GM12878 (cell line): ENCODE measurements around the gene TPMT. TPM values are rescaled to one million over a fixed set of nuclear protein-coding genes. Genes with fewer than 3 reads are reported as not detected.

Source experiments
- ATAC-seq: fragments of 200-7000 bp; cut with Tn5 transposase; 3 replicates; pipeline ENCODE4 v1.9.1; 2020; ENCODE audit warnings: mild to moderate bottlenecking, moderate library complexity
- BruUV-seq: library from RNA; stranded (reverse); fragments of 400-500 nt; replicated peaks from 2 replicates; lab custom pipeline; 2021; lab: Mats Ljungman, UMichigan
- CTCF ChIA-PET: fragments of 300-600 bp; sonication (Branson Sonifier 250); formaldehyde crosslinking; extraction: SDS; loops from one replicate; lab custom pipeline; 2021; ENCODE audit warnings: inconsistent platforms; lab: Yijun Ruan, JAX
- POLR2A ChIA-PET: fragments of 350-600 bp; formaldehyde crosslinking; extraction: SDS; loops from one replicate; lab custom pipeline; 2021; ENCODE audit warnings: inconsistent platforms; lab: Charles Lee
- RAD21 ChIA-PET: fragments of 300-600 bp; sonication (Branson Sonifier 250); formaldehyde crosslinking; loops from one replicate; lab custom pipeline; 2023; ENCODE audit warnings: antibody characterized with exemption; ENCODE audit not compliant: unreplicated experiment; lab: Charles Lee
- SMC1A ChIA-PET: fragments of 300-600 bp; sonication (Branson Sonifier 250); formaldehyde crosslinking; loops from one replicate; lab custom pipeline; 2023; ENCODE audit not compliant: unreplicated experiment, uncharacterized antibody; lab: Charles Lee
- DNase-seq: peaks from one replicate; pipeline ENCODE4 v3.0.0-alpha.2; 2011; ENCODE audit warnings: low read depth, low spot score
- FAIRE-seq: peaks from 3 replicates; lab custom pipeline; 2011; peaks lifted over from hg19 to GRCh38; lab: Jason Lieb, UNC
- H2AFZ ChIP-seq: 2 replicates; pipeline ENCODE4 v1.6.0; 2011; ENCODE audit warnings: low read depth, low read length, control low read depth; ENCODE audit not compliant: control insufficient read depth
- H3K27ac ChIP-seq: 2 replicates; pipeline ENCODE4 v1.5.1; 2011; ENCODE audit warnings: control low read depth; ENCODE audit not compliant: control insufficient read depth, insufficient read depth
- H3K27me3 ChIP-seq, 2 experiments: replicated peaks in 1 of 2; 2 replicates each; pipeline versions ENCODE4 v1.6.0 to v1.6.1; 2011; ENCODE audit warnings: low read length in 1 of 2; ENCODE audit not compliant: control insufficient read depth in 2 of 2, insufficient read depth in 2 of 2
- H3K36me3 ChIP-seq, 2 experiments: 2 replicates each; pipeline ENCODE4 v1.5.1; 2011; ENCODE audit warnings: low read length in 1 of 2; ENCODE audit not compliant: control insufficient read depth in 2 of 2, insufficient read depth in 2 of 2
- H3K4me1 ChIP-seq: 2 replicates; pipeline ENCODE4 v1.6.1; 2011; ENCODE audit warnings: mild to moderate bottlenecking, low read length, moderate library complexity, mixed read lengths; ENCODE audit not compliant: control insufficient read depth, insufficient read depth
- H3K4me2 ChIP-seq: 2 replicates; pipeline ENCODE4 v1.6.0; 2011; ENCODE audit warnings: control low read depth; ENCODE audit not compliant: control insufficient read depth, insufficient read depth
- H3K4me3 ChIP-seq: fragments of 200-600 bp; sonication (generic); 2 replicates; pipeline ENCODE4 v1.5.1; 2016
- H3K79me2 ChIP-seq: 2 replicates; pipeline ENCODE4 v1.6.0; 2011; ENCODE audit warnings: low read length; ENCODE audit not compliant: control insufficient read depth, insufficient read depth
- H3K9ac ChIP-seq: 2 replicates; pipeline ENCODE4 v1.8.0; 2011; ENCODE audit warnings: low read length, control low read depth, mixed read lengths; ENCODE audit not compliant: control insufficient read depth, insufficient read depth
- H3K9me3 ChIP-seq: replicated peaks from 3 replicates; pipeline ENCODE4 v1.5.1; 2011; ENCODE audit warnings: mild to moderate bottlenecking, low read length; ENCODE audit not compliant: control insufficient read depth, insufficient read depth
- H4K20me1 ChIP-seq: 2 replicates; pipeline ENCODE4 v1.6.0; 2011; ENCODE audit not compliant: control insufficient read depth, insufficient read depth
- ATF7 ChIP-seq: fragments of 450-650 bp; IDR thresholded peaks from 2 replicates; pipeline ENCODE4 v1.6.1; 2016; ENCODE audit warnings: low read depth, mild to moderate bottlenecking
- CBX3 ChIP-seq: fragments of 200-600 bp; sonication (generic); IDR thresholded peaks from 2 replicates; pipeline ENCODE4 v1.6.1; 2016; ENCODE audit warnings: low read depth, borderline replicate concordance
- EGR1 ChIP-seq, 2 experiments: IDR thresholded peaks; 1 replicate in 1 of 2; 2 replicates in 1 of 2; pipeline ENCODE4 v1.6.1; 2011 to 2012; ENCODE audit warnings: low read depth in 2 of 2, low read length in 2 of 2, borderline replicate concordance in 1 of 2, mild to moderate bottlenecking in 1 of 2, moderate library complexity in 1 of 2
- ESRRA ChIP-seq: IDR thresholded peaks from 2 replicates; pipeline ENCODE4 v1.6.1; 2012; ENCODE audit warnings: mild to moderate bottlenecking, low read length, improper control_type of control experiment
- FOXM1 ChIP-seq: IDR thresholded peaks from 2 replicates; pipeline ENCODE4 v1.6.1; 2012; ENCODE audit warnings: low read depth, mild to moderate bottlenecking, inconsistent platforms, low read length, moderate library complexity
- HDAC2 ChIP-seq: fragments of 200-600 bp; sonication (generic); IDR thresholded peaks from 2 replicates; pipeline ENCODE4 v1.6.1; 2017
- MEF2A ChIP-seq: IDR thresholded peaks from 2 replicates; pipeline ENCODE4 v1.6.1; 2011; ENCODE audit warnings: low read depth, mild to moderate bottlenecking, low read length, moderate library complexity; ENCODE audit not compliant: insufficient read depth
- MTA2 ChIP-seq: fragments of 450-650 bp; IDR thresholded peaks from 2 replicates; pipeline ENCODE4 v1.6.1; 2016; ENCODE audit warnings: low read depth, mild to moderate bottlenecking, moderate library complexity
- NRF1 ChIP-seq: conservative IDR thresholded peaks from 2 replicates; pipeline ENCODE4 v1.6.1; 2011; ENCODE audit warnings: mild to moderate bottlenecking, low read depth, low read length, improper control_type of control experiment
- PAX8 ChIP-seq: fragments of 450-650 bp; IDR thresholded peaks from 2 replicates; pipeline ENCODE4 v1.6.1; 2017; ENCODE audit warnings: mild to moderate bottlenecking, moderate library complexity
- RFX5 ChIP-seq: IDR thresholded peaks from 2 replicates; pipeline ENCODE4 v1.6.1; 2011; ENCODE audit warnings: low read depth, low read length, improper control_type of control experiment
- SREBF1 ChIP-seq: IDR thresholded peaks from 2 replicates; pipeline ENCODE4 v1.6.1; 2012; ENCODE audit warnings: mild to moderate bottlenecking, low read length
- TCF7 ChIP-seq: IDR thresholded peaks from 2 replicates; pipeline ENCODE4 v1.6.1; 2014; ENCODE audit warnings: antibody characterized with exemption, borderline replicate concordance
- WGBS: methylation state at CpG from one replicate; pipeline ENCODE4 v1.1.6; 2016; ENCODE audit warnings: low lambda C conversion rate; ENCODE audit not compliant: insufficient replicate concordance, insufficient coverage; ENCODE audit errors: missing lambda C conversion rate; 5-methylcytosine and 5-hydroxymethylcytosine counted together
- in situ Hi-C: fragments of 300-500 bp; cut with MboI; formaldehyde crosslinking; loops from 9 replicates; pipeline ENCODE4 v1.14.3; 2018; ENCODE audit warnings: mixed read lengths
- intact Hi-C: fragments of 100-400 bp; cut with micrococcal nuclease; formaldehyde crosslinking; loops from one replicate; pipeline ENCODE4 v1.14.2; 2022; ENCODE audit not compliant: unreplicated experiment
- polyA plus RNA-seq, 11 experiments: library from polyadenylated mRNA; depleted of rRNA in 4 of 11; unstranded in 6 of 11; stranded (reverse) in 5 of 11; fragments of >200 nt; fragmentation: Nextera tagmentation in 4 of 11; fragmentation: Illumina TruSeq in 1 of 11; extraction: Ambion mirVana in 4 of 11; extraction: Trizol in 1 of 11; gene quantifications; 1 replicate in 1 of 11; 2 replicates in 10 of 11; pipeline versions ENCODE4 v1.2.1 to v1.2.3, GENCODE V29; 2011 to 2016; ENCODE audit warnings: inconsistent platforms in 2 of 11, missing spikeins in 2 of 11, low read depth in 1 of 11
- total RNA-seq, 4 experiments: library from RNA; depleted of rRNA in 3 of 4; stranded (reverse); fragments of >200 nt in 3 of 4; fragmentation: Illumina TruSeq in 1 of 4; extraction: Trizol in 1 of 4; gene quantifications; 2 replicates each; pipeline versions ENCODE4 v1.2.1 to v1.2.3, GENCODE V29; 2013 to 2021
- TF ChIP-seq, protein P1 (sequence below): IDR thresholded peaks from 2 replicates; pipeline ENCODE4 v1.6.1; 2011; ENCODE audit warnings: low read depth, low read length, improper control_type of control experiment, borderline replicate concordance
- TF ChIP-seq, protein P2 (sequence below): IDR thresholded peaks from 2 replicates; pipeline ENCODE4 v1.6.1; 2012; ENCODE audit warnings: low read depth, low read length, improper control_type of control experiment
- TF ChIP-seq, protein P3 (sequence below): fragments of 450-650 bp; IDR thresholded peaks from 2 replicates; pipeline ENCODE4 v1.6.1; 2017; ENCODE audit warnings: low read depth, mild to moderate bottlenecking, moderate library complexity
- TF ChIP-seq, protein P4 (sequence below): fragments of 450-650 bp; formaldehyde crosslinking; IDR thresholded peaks from 2 replicates; pipeline ENCODE4 v1.4.0; 2022; ENCODE audit warnings: mild to moderate bottlenecking, moderate library complexity
- TF ChIP-seq, protein P5 (sequence below): IDR thresholded peaks from 2 replicates; pipeline ENCODE4 v1.6.1; 2011; ENCODE audit warnings: borderline replicate concordance, low read depth, mild to moderate bottlenecking, moderate library complexity, mixed read lengths, low read length; ENCODE audit not compliant: insufficient read depth; ENCODE audit errors: extremely low read length

The TPMT gene
- total and polyA plus RNA-seq, 10 of the 15 experiments (the other 5 are each of a cell fraction or from before 2014, with no cell fraction given), result 7.9 to 18.2 (median 16.3) TPM

DNA sequence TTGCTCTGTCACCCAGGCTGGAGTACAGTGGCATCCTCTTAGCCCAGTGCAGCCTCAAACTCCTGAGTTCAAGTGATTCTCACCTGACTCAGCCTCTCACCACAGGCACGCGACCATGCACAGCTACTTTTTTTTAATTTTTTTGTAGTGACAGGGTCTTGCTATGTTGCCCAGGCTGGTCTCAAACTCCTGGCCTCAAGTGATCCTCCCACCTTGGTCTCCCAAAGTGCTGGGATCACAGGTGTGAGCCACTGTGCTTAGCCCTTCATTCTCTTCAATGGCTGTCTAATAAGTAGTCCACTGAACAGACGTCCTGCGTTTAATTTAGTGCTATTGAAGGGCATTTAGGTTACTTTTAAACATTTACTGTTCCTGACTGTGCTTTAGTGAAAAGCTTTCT is 27.7 kb upstream of the TPMT start:
- Histone ChIP-seq H3K27me3 (no peaks in the 10 kb centered on the region), H2AFZ (no peak overlapping the region), H3K4me2 (no peak overlapping the region), H3K9ac (no peak overlapping the region), H3K79me2 (no peaks in the 10 kb centered on the region)
- CTCF ChIA-PET, result no interaction called here
- TF ChIP-seq, protein P1, sequence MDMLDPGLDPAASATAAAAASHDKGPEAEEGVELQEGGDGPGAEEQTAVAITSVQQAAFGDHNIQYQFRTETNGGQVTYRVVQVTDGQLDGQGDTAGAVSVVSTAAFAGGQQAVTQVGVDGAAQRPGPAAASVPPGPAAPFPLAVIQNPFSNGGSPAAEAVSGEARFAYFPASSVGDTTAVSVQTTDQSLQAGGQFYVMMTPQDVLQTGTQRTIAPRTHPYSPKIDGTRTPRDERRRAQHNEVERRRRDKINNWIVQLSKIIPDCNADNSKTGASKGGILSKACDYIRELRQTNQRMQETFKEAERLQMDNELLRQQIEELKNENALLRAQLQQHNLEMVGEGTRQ, result no peak
- no peak for TF ChIP-seq PAX8
- no peak for TF ChIP-seq RFX5
- TF ChIP-seq FOXM1, result no peak
- no peak for TF ChIP-seq TCF7
- no peak for TF ChIP-seq MEF2A
- no peak for TF ChIP-seq MTA2
- TF ChIP-seq CBX3, result no peak
- no peak for TF ChIP-seq ATF7
- no peak for TF ChIP-seq HDAC2
- TF ChIP-seq EGR1 (IDR thresholded peaks at IDR 0.05; ENCODE audit: borderline replicate concordance in 1 of 2, low read depth in 2 of 2, low read length in 2 of 2), result no peak
- no peak for TF ChIP-seq NRF1
- TF ChIP-seq, protein P2, sequence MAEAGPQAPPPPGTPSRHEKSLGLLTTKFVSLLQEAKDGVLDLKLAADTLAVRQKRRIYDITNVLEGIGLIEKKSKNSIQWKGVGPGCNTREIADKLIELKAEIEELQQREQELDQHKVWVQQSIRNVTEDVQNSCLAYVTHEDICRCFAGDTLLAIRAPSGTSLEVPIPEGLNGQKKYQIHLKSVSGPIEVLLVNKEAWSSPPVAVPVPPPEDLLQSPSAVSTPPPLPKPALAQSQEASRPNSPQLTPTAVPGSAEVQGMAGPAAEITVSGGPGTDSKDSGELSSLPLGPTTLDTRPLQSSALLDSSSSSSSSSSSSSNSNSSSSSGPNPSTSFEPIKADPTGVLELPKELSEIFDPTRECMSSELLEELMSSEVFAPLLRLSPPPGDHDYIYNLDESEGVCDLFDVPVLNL, result no peak
- no peak for TF ChIP-seq ESRRA
- TF ChIP-seq, protein P3, sequence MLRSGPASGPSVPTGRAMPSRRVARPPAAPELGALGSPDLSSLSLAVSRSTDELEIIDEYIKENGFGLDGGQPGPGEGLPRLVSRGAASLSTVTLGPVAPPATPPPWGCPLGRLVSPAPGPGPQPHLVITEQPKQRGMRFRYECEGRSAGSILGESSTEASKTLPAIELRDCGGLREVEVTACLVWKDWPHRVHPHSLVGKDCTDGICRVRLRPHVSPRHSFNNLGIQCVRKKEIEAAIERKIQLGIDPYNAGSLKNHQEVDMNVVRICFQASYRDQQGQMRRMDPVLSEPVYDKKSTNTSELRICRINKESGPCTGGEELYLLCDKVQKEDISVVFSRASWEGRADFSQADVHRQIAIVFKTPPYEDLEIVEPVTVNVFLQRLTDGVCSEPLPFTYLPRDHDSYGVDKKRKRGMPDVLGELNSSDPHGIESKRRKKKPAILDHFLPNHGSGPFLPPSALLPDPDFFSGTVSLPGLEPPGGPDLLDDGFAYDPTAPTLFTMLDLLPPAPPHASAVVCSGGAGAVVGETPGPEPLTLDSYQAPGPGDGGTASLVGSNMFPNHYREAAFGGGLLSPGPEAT, result no peak
- no peak for TF ChIP-seq SREBF1
- TF ChIP-seq, protein P4, sequence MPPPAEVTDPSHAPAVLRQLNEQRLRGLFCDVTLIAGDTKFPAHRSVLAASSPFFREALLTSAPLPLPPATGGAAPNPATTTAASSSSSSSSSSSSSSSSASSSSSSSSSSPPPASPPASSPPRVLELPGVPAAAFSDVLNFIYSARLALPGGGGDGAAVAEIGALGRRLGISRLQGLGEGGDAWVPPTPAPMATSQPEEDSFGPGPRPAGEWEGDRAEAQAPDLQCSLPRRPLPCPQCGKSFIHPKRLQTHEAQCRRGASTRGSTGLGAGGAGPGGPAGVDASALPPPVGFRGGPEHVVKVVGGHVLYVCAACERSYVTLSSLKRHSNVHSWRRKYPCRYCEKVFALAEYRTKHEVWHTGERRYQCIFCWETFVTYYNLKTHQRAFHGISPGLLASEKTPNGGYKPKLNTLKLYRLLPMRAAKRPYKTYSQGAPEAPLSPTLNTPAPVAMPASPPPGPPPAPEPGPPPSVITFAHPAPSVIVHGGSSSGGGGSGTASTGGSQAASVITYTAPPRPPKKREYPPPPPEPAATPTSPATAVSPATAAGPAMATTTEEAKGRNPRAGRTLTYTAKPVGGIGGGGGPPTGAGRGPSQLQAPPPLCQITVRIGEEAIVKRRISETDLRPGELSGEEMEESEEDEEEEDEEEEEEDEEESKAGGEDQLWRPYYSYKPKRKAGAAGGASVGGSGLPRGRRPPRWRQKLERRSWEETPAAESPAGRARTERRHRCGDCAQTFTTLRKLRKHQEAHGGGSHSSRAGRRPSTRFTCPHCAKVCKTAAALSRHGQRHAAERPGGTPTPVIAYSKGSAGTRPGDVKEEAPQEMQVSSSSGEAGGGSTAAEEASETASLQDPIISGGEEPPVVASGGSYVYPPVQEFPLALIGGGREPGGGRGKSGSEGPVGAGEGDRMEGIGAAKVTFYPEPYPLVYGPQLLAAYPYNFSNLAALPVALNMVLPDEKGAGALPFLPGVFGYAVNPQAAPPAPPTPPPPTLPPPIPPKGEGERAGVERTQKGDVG (CRISPR knock-in tag), result no peak
- TF ChIP-seq, protein P5, sequence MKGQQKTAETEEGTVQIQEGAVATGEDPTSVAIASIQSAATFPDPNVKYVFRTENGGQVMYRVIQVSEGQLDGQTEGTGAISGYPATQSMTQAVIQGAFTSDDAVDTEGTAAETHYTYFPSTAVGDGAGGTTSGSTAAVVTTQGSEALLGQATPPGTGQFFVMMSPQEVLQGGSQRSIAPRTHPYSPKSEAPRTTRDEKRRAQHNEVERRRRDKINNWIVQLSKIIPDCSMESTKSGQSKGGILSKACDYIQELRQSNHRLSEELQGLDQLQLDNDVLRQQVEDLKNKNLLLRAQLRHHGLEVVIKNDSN, result no peak
- TF ChIP-seq, all 136 proteins: peak for 0
- no peak overlapping the region for H3K27ac ChIP-seq
- no peak for ATAC-seq
- SMC1A ChIA-PET, result no interaction called here
- H3K4me1 ChIP-seq, result peaks cover 7% of the 10 kb centered on the region; the same call in 1 of the 2 replicates
- RAD21 ChIA-PET, result no interaction called here
- no peak for FAIRE-seq
- no TSS peak for BruUV-seq
- H3K9me3 ChIP-seq, result no peaks in the 10 kb centered on the region
- H4K20me1 ChIP-seq, result no peaks in the 10 kb centered on the region
- no peak overlapping the region for H3K4me3 ChIP-seq
- POLR2A ChIA-PET, result no interaction called here
- H3K36me3 ChIP-seq, result no peaks in the 10 kb centered on the region
- no peak for DNase-seq
- intact Hi-C loops (no loop called here), in situ Hi-C loops (no loop called here)
- WGBS, result 66% methylated on average over 4 of the region's 4 CpGs
